Natural killer cell (primary cell): ENCODE results near the gene HOXA9. TPM values are rescaled to one million over a fixed set of nuclear protein-coding genes. Genes with fewer than 3 reads are reported as not detected.

Source experiments
- ATAC-seq, 3 donors: fragments of 150-1000 bp in 2 of 3; fragments of 200-7000 bp in 1 of 3; cut with Tn5 transposase; 1 replicate in 1 of 3; 2 replicates in 2 of 3; pipeline ENCODE4 v1.10.0; 2021; ENCODE audit warnings: mild to moderate bottlenecking in 2 of 3, moderate library complexity in 2 of 3
- DNase-seq, 2 donors: peaks; one replicate each; pipeline versions ENCODE4 v3.0.0 to v3.0.0-alpha.2; 2013 to 2021; ENCODE audit warnings: mixed read lengths in 1 of 2
- H3K27ac ChIP-seq: one replicate; pipeline ENCODE4 v1.5.1; 2013; ENCODE audit warnings: mild to moderate bottlenecking, low read length
- H3K27me3 ChIP-seq: one replicate; pipeline ENCODE4 v1.6.1; 2013; ENCODE audit warnings: low read length; ENCODE audit not compliant: control insufficient read depth, insufficient read depth
- H3K36me3 ChIP-seq: one replicate; pipeline ENCODE4 v1.6.1; 2013; ENCODE audit warnings: low read length; ENCODE audit not compliant: control insufficient read depth, insufficient read depth
- H3K4me1 ChIP-seq: one replicate; pipeline ENCODE4 v1.6.1; 2013; ENCODE audit warnings: low read length; ENCODE audit not compliant: control insufficient read depth, insufficient read depth
- H3K4me3 ChIP-seq: one replicate; pipeline ENCODE4 v1.5.1; 2013; ENCODE audit warnings: low read length
- H3K9me3 ChIP-seq: one replicate; pipeline ENCODE4 v1.6.1; 2013; ENCODE audit warnings: low read length; ENCODE audit not compliant: control insufficient read depth, insufficient read depth
- H3K27ac Mint-ChIP-seq, 2 donors: one replicate each; pipeline ENCODE4 v1.8.0; 2022; ENCODE audit warnings: mild to moderate bottlenecking in 2 of 2, mixed read lengths in 2 of 2, moderate library complexity in 1 of 2
- H3K27me3 Mint-ChIP-seq, 2 donors: one replicate each; pipeline ENCODE4 v1.8.0; 2022; ENCODE audit warnings: low read depth in 2 of 2, mixed read lengths in 2 of 2
- H3K36me3 Mint-ChIP-seq: one replicate; pipeline ENCODE4 v1.8.0; 2022; ENCODE audit warnings: mixed read lengths
- H3K4me1 Mint-ChIP-seq, 2 donors: one replicate each; pipeline ENCODE4 v1.8.0; 2022; ENCODE audit warnings: mixed read lengths in 2 of 2
- H3K4me3 Mint-ChIP-seq: one replicate; pipeline ENCODE4 v1.8.0; 2022; ENCODE audit warnings: mild to moderate bottlenecking, moderate library complexity, mixed read lengths
- H3K9me3 Mint-ChIP-seq, 2 donors: one replicate each; pipeline ENCODE4 v1.8.0; 2022; ENCODE audit warnings: mixed read lengths in 2 of 2
- CTCF ChIP-seq: fragments of 200-600 bp; IDR thresholded peaks from one replicate; pipeline ENCODE4 v1.8.0; 2022; ENCODE audit warnings: antibody characterized with exemption
- WGBS: methylation state at CpG from one replicate; pipeline ENCODE4 v1.1.7; 2013; ENCODE audit warnings: missing lambda C conversion rate; ENCODE audit not compliant: insufficient coverage; 5-methylcytosine and 5-hydroxymethylcytosine counted together
- intact Hi-C: fragments of 100-400 bp; cut with micrococcal nuclease; formaldehyde crosslinking; loops from one replicate; pipeline ENCODE4 v1.14.2; 2022
- total RNA-seq, 4 donors: library from RNA; stranded (reverse); fragments of 120-200 nt in 1 of 4; gene quantifications; one replicate each; pipeline versions ENCODE4 v1.2.3 to v1.2.4, GENCODE V29; 2013 to 2022

The HOXA9 gene
- total RNA-seq, 3 donors from 2014 or later (not counting 1 experiment from before 2014, with no cell fraction given): 0.39 to 4.6 (median 0.42) TPM

GRCh38 chr7:27138472-27138871 is 26.9 kb downstream of the HOXA9 start:
- Histone ChIP-seq H3K36me3 (no peaks in the 10 kb centered on the region), H3K27me3 (peaks cover 6% of the 10 kb centered on the region), H3K27ac (no peak overlapping the region), H3K9me3 (no peaks in the 10 kb centered on the region), H3K4me1 (no peaks in the 10 kb centered on the region), H3K4me3 (no peak overlapping the region)
- DNase-seq (no peak), ATAC-seq (no peak)
- H3K4me1 Mint-ChIP-seq: peaks cover 0 to 10% of the 10 kb centered on the region in 2 donors
- H3K36me3 Mint-ChIP-seq: no peaks in the 10 kb centered on the region
- H3K27me3 Mint-ChIP-seq: peaks cover 44 to 68% of the 10 kb centered on the region in 2 donors
- WGBS: 83% methylated on average over 1 of the region's 1 CpG
- intact Hi-C loops: no loop called here
- H3K27ac Mint-ChIP-seq: no peak overlapping the region
- no peak overlapping the region for H3K4me3 Mint-ChIP-seq
- no peaks in the 10 kb centered on the region for H3K9me3 Mint-ChIP-seq
- no peak for TF ChIP-seq CTCF

- H3K4me3 ChIP-seq: no peak overlapping the region
- peaks cover 48 to 67% of the 10 kb centered on the region in 2 donors for H3K27me3 Mint-ChIP-seq
- H3K36me3 Mint-ChIP-seq: no peaks in the 10 kb centered on the region
- H3K27ac ChIP-seq: no peak overlapping the region
- no peak overlapping the region for H3K27ac Mint-ChIP-seq
- peaks cover 6% of the 10 kb centered on the region for H3K27me3 ChIP-seq
- no peak overlapping the region for H3K4me3 Mint-ChIP-seq
- H3K4me1 ChIP-seq: no peaks in the 10 kb centered on the region
- no peaks in the 10 kb centered on the region for H3K36me3 ChIP-seq
- WGBS: 95% methylated on average over 2 of the region's 2 CpGs
- intact Hi-C loops: no loop called here
- ATAC-seq: no peak
- no peaks in the 10 kb centered on the region for H3K9me3 ChIP-seq
- no peaks in the 10 kb centered on the region for H3K9me3 Mint-ChIP-seq
- DNase-seq: no peak
- no peak for TF ChIP-seq CTCF
- H3K4me1 Mint-ChIP-seq: peaks cover 0 to 6% of the 10 kb centered on the region in 2 donors
Observed at GRCh38 chr7:27137640-27138315, 27.6 kb downstream of the HOXA9 start.

- Histone ChIP-seq H3K36me3 (no peaks in the 10 kb centered on the region), H3K27me3 (peaks cover 6% of the 10 kb centered on the region), H3K4me1 (no peaks in the 10 kb centered on the region), H3K27ac (no peak overlapping the region), H3K4me3 (no peak overlapping the region), H3K9me3 (no peaks in the 10 kb centered on the region)
- no peaks in the 10 kb centered on the region for H3K36me3 Mint-ChIP-seq
- peaks cover 38 to 50% of the 10 kb centered on the region in 2 donors for H3K27me3 Mint-ChIP-seq
- no peak for ATAC-seq
- no peak overlapping the region for H3K4me3 Mint-ChIP-seq
- DNase-seq: peak in 1 of 2 donors; percentile 15
- H3K9me3 Mint-ChIP-seq: no peaks in the 10 kb centered on the region
- H3K27ac Mint-ChIP-seq: no peak overlapping the region
- 23% methylated on average over 2 of the region's 2 CpGs for WGBS
- TF ChIP-seq CTCF: no peak
- no peaks in the 10 kb centered on the region for H3K4me1 Mint-ChIP-seq
- intact Hi-C loops: no loop called here
Observed at GRCh38 chr7:27134392-27134791, 30.9 kb downstream of the HOXA9 start.
